ENCODE measurements around the gene MPC2. TPM values are rescaled to one million over a fixed set of nuclear protein-coding genes. Genes with fewer than 3 reads are reported as not detected.

The MPC2 gene
- total and polyA plus RNA-seq, 3 donors from 2014 or later = 106 to 596 (median 185) TPM

DNA sequence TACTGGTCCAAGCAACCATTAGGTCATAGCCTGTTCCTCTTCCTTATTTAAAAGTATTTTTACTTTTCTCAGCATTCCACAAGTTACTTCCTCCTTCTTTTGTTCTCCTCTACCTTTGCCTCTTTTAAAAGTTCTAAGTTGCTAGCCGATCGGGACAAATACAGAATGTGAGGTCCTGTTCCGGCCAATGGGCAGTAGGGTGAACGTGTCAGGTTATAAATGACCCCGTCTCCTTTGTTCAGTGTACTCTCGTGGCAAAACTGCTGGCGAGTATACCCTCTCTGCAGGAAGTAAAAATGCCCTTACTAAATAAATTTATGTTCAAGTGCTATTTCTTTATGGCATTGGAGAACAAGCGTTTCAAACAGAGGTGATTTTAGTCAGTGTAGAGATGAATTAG is 25.5 kb downstream of the MPC2 start:
- Histone ChIP-seq H3K4me3 (no peak overlapping the region), H3K27ac (no peak overlapping the region), H3K36me3 (ENCODE audit: low read depth, missing control alignments) (no peaks in the 10 kb centered on the region), H3K27me3 (no peaks in the 10 kb centered on the region), H3K9me3 (no peaks in the 10 kb centered on the region), H3K4me1 (no peaks in the 10 kb centered on the region)
- intact Hi-C loops (cut with DNase I; ENCODE audit: low total_unique reads) = no loop called here
- no peak for TF ChIP-seq POLR2A (IDR thresholded peaks at IDR 0.05)
- TF ChIP-seq, protein P1, sequence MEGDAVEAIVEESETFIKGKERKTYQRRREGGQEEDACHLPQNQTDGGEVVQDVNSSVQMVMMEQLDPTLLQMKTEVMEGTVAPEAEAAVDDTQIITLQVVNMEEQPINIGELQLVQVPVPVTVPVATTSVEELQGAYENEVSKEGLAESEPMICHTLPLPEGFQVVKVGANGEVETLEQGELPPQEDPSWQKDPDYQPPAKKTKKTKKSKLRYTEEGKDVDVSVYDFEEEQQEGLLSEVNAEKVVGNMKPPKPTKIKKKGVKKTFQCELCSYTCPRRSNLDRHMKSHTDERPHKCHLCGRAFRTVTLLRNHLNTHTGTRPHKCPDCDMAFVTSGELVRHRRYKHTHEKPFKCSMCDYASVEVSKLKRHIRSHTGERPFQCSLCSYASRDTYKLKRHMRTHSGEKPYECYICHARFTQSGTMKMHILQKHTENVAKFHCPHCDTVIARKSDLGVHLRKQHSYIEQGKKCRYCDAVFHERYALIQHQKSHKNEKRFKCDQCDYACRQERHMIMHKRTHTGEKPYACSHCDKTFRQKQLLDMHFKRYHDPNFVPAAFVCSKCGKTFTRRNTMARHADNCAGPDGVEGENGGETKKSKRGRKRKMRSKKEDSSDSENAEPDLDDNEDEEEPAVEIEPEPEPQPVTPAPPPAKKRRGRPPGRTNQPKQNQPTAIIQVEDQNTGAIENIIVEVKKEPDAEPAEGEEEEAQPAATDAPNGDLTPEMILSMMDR (IDR thresholded peaks at IDR 0.05) = no peak
- DNase-seq = no peak
- 64 to 69% methylated on average over 8 of the region's 8 CpGs for WGBS, 2 donors

DNA sequence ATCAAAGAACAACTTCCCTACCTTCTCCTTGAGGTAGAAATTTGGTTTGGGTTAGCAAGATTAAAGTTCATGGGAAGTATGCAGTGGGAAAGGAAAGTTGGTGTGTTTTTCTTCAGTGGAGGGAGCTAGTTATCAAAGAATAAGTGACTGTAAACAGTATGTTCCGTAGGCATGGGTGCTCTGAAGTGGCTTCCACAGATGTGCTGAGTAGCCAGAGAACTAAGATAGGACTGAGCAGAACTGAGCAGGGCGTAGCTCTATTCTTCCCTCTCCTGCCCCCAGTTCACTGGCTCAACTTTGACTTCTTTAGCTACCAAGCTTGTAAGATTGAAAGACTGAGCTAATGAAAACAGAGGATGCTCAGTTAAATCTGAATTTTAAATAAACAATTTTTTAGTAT is 26.3 kb downstream of the MPC2 start:
- TF ChIP-seq, protein P1 (IDR thresholded peaks at IDR 0.05) = no peak
- no peak for TF ChIP-seq POLR2A (IDR thresholded peaks at IDR 0.05)
- no peaks in the 10 kb centered on the region for H3K9me3 ChIP-seq
- WGBS, 2 donors = 54 to 68% methylated on average over 2 of the region's 2 CpGs
- DNase-seq = no peak
- H3K36me3 ChIP-seq (ENCODE audit: low read depth, missing control alignments) = no peaks in the 10 kb centered on the region
- no peak overlapping the region for H3K27ac ChIP-seq
- no peak overlapping the region for H3K4me3 ChIP-seq
- no peaks in the 10 kb centered on the region for H3K4me1 ChIP-seq
- intact Hi-C loops (cut with DNase I; ENCODE audit: low total_unique reads) = no loop called here
- no peaks in the 10 kb centered on the region for H3K27me3 ChIP-seq

DNA sequence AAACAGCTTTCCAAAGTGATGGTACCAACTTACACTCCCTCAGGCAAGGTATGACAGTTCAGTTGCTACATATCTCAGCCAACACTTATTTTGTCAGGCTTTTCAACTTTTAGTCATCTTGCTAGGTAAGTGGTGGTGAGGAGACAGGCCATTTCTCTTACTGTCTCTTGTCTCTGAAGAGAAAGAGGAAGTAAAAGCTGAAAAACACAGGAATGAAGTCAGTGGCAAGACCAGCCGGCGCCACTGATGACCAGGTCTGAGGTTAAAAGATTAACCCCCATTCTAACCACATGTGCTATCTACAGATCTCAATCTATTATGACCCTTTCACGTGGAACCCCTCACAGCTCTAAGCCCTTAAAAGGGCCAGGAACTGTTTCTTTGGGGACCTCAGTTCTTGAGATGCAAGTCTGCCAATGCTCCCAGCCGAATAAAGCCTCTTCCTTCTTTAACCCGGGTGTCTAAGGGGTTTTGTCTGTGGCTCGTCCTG is 27.1 kb downstream of the MPC2 start:
- H3K27me3 ChIP-seq = no peaks in the 10 kb centered on the region
- 86 to 92% methylated on average over 6 of the region's 6 CpGs for WGBS, 2 donors
- no peaks in the 10 kb centered on the region for H3K9me3 ChIP-seq
- H3K4me1 ChIP-seq = no peaks in the 10 kb centered on the region
- no peak for DNase-seq
- H3K36me3 ChIP-seq (ENCODE audit: low read depth, missing control alignments) = no peaks in the 10 kb centered on the region
- no peak overlapping the region for H3K27ac ChIP-seq
- intact Hi-C loops (cut with DNase I; ENCODE audit: low total_unique reads) = no loop called here
- TF ChIP-seq, protein P1 (IDR thresholded peaks at IDR 0.05) = no peak
- TF ChIP-seq POLR2A (IDR thresholded peaks at IDR 0.05) = no peak
- no peak overlapping the region for H3K4me3 ChIP-seq

DNA sequence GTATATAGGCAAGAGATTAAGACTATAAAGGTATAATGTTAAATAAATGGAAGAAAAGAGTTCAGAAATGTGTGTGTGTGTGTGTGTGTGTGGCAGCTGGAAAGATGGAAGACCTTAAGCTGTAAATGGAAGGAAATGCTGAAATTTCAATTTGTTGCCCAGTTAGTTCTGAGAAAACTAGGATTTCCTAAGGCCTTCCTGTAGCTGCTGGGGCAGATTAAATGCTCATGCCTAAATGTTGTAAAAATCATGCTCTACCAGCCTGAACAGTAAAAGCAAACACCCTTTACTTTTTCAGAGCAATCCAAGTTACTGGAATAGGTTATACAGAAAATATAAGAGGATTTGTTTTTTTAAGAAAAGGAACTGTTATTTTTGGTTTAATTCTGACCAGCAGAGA is 31.2 kb downstream of the MPC2 start:
- no peaks in the 10 kb centered on the region for H3K27me3 ChIP-seq
- H3K4me1 ChIP-seq = no peaks in the 10 kb centered on the region
- no peak overlapping the region for H3K4me3 ChIP-seq
- TF ChIP-seq, protein P1 (IDR thresholded peaks at IDR 0.05) = no peak
- no peak for TF ChIP-seq POLR2A (IDR thresholded peaks at IDR 0.05)
- no peaks in the 10 kb centered on the region for H3K9me3 ChIP-seq
- intact Hi-C loops (cut with DNase I; ENCODE audit: low total_unique reads) = no loop called here
- H3K36me3 ChIP-seq (ENCODE audit: low read depth, missing control alignments) = no peaks in the 10 kb centered on the region
- no peak overlapping the region for H3K27ac ChIP-seq
- DNase-seq = no peak

DNA sequence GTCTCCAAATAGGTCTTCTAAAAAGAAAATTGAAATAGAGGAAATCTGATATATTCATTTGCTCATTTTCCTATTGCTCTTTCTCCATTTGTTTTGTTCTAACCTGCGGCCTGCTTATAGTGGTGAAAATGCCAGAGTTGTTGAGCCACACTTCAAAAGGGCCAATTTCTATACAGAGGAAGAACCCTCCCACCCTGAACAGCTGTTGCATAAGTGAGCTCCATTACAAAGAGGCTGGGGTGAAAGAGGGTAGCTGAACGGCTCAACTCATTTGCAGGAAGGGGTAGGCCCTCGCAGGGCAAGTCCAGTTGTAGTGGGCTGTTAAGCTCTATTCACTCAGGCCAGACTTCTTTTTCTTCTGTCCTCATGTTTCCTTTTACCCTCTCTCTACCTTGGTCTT is 31.7 kb downstream of the MPC2 start:
- no peak overlapping the region for H3K4me3 ChIP-seq
- no peaks in the 10 kb centered on the region for H3K27me3 ChIP-seq
- no peak overlapping the region for H3K27ac ChIP-seq
- DNase-seq = no peak
- H3K4me1 ChIP-seq = no peaks in the 10 kb centered on the region
- TF ChIP-seq, protein P1 (IDR thresholded peaks at IDR 0.05) = no peak
- TF ChIP-seq POLR2A (IDR thresholded peaks at IDR 0.05) = no peak
- H3K9me3 ChIP-seq = no peaks in the 10 kb centered on the region
- 91 to 92% methylated on average over 3 of the region's 3 CpGs for WGBS, 2 donors
- intact Hi-C loops (cut with DNase I; ENCODE audit: low total_unique reads) = no loop called here
- no peaks in the 10 kb centered on the region for H3K36me3 ChIP-seq (ENCODE audit: low read depth, missing control alignments)
